HCT116 (cell line): Measurements from ENCODE around the gene PSMD10.

Source experiments
- CEBPB ChIP-seq: IDR thresholded peaks from 2 replicates; pipeline ENCODE4 v1.6.1; 2012; ENCODE audit warnings: low read depth
- EZH2phosphoT487 ChIP-seq: fragments of 200-600 bp; IDR thresholded peaks from 2 replicates; pipeline ENCODE4 v1.6.1; 2018; ENCODE audit warnings: antibody characterized with exemption, borderline replicate concordance
- JUND ChIP-seq: IDR thresholded peaks from 2 replicates; pipeline ENCODE4 v1.6.1; 2012
- POLR2AphosphoS5 ChIP-seq: IDR thresholded peaks from 2 replicates; pipeline ENCODE4 v1.6.1; 2011; ENCODE audit warnings: mild to moderate bottlenecking, low read depth, low read length, moderate library complexity

- no peak for TF ChIP-seq POLR2AphosphoS5
- TF ChIP-seq JUND, result no peak
- no peak for TF ChIP-seq EZH2phosphoT487
- TF ChIP-seq CEBPB, result no peak
These were observed 29.9 kb upstream of the PSMD10 start for GRCh38 chrX:108121291-108121690.
